Measurements from ENCODE around the gene EPHB3. TPM values are rescaled to one million over a fixed set of nuclear protein-coding genes. Genes with fewer than 3 reads are reported as not detected.
"Not testable (repeated sequence)": the region's sequence is repeated elsewhere in the genome, so short reads cannot be mapped to it uniquely, and the experiment has no call there.

EPHB3 gene
- total and polyA plus RNA-seq, 2 donors (not counting 3 experiments of a cell fraction or from before 2014, with no cell fraction given): 0.01 TPM; not detected in 1

DNA sequence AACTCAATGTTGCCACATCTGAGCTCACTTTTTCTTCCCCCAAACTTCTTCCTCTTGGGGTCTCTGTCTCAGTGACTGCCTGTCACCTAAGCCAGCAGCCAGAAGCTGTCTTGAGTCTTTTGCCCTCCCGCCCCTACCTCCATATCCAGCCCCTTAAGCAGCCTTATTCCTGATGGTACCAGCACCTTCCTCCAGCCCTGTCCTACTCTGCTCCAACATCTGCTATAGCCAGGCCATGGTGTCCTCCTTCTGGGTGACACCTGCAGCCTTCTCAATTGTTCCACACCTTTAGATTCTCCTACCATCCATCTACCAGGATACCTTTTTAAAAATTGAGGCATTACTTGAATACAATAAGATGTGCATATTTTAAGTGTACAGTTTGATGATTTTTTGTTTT is 53.8 kb downstream of the EPHB3 start:
- H3K9me1 ChIP-seq (replicated peaks; ENCODE audit: control insufficient read depth, extremely low read depth, insufficient read depth, low read length): no peaks in the 10 kb centered on the region
- intact Hi-C loops (cut with micrococcal nuclease): no loop called here
- ChIA-PET CTCF (no interaction called here), POLR2A (no interaction called here)
- peaks cover 15% of the 10 kb centered on the region for H3K4me1 ChIP-seq (ENCODE audit: control insufficient read depth, extremely low read depth, insufficient read depth, low read length)
- no peak for DNase-seq (ENCODE audit: low read depth, low spot score)
- no peak overlapping the region for H3K4me3 ChIP-seq (replicated peaks in 1 of 3; ENCODE audit: insufficient read depth in 1 of 3, low read depth in 1 of 3, low read length in 3 of 3)
- no peak overlapping the region for H3K4me2 ChIP-seq (ENCODE audit: insufficient read depth, low read length)
- H3K9me3 ChIP-seq (replicated peaks; ENCODE audit: control insufficient read depth, insufficient read depth, low read length): no peaks in the 10 kb centered on the region
- no peak for TF ChIP-seq EZH2 (IDR thresholded peaks at IDR 0.05; ENCODE audit: borderline replicate concordance, low read depth, low read length, severe bottlenecking)
- no peak for TF ChIP-seq POLR2A (IDR thresholded peaks at IDR 0.05; ENCODE audit: low read depth, low read length)
- H4K20me1 ChIP-seq (replicated peaks; ENCODE audit: control insufficient read depth, extremely low read depth, insufficient read depth, low read length): no peaks in the 10 kb centered on the region
- no peak overlapping the region for H3K27ac ChIP-seq (ENCODE audit: insufficient read depth, low read depth, low read length)
- H2AFZ ChIP-seq (ENCODE audit: low read depth, low read length): no peak overlapping the region
- no peaks in the 10 kb centered on the region for H3K36me3 ChIP-seq (ENCODE audit: control insufficient read depth in 2 of 2, extremely low read depth in 1 of 2, insufficient read depth in 2 of 2, low read length in 2 of 2)
- H3K9ac ChIP-seq (replicated peaks; ENCODE audit: extremely low read depth, insufficient read depth, low read length): no peak overlapping the region
- FAIRE-seq: no peak
- dilution Hi-C loops (cut with MboI; ENCODE audit: extremely low pct_ligation_motif_present, low sequenced_read_pairs): no loop called here
- H3K27me3 ChIP-seq (ENCODE audit: control insufficient read depth in 2 of 2, insufficient read depth in 2 of 2, low read length in 2 of 2): peaks cover 0 to 3% of the 10 kb centered on the region in 2 experiments
- BruUV-seq (replicated peaks): no TSS peak
- H3K79me2 ChIP-seq (ENCODE audit: control insufficient read depth, insufficient read depth, low read length): no peaks in the 10 kb centered on the region

- H3K4me1 ChIP-seq (ENCODE audit: control insufficient read depth, extremely low read depth, insufficient read depth, low read length): peaks cover 21% of the 10 kb centered on the region
Observed at GRCh38 chr3:184616436-184616835, 54.9 kb downstream of the EPHB3 start.

GRCh38 chr3:184617306-184617705 is 55.7 kb downstream of the EPHB3 start:
- H3K79me2 ChIP-seq (ENCODE audit: control insufficient read depth, insufficient read depth, low read length); H3K9me3 ChIP-seq (replicated peaks; ENCODE audit: control insufficient read depth, insufficient read depth, low read length); dilution Hi-C loops (cut with MboI; ENCODE audit: extremely low pct_ligation_motif_present, low sequenced_read_pairs); POLR2A ChIA-PET; H3K9ac ChIP-seq (replicated peaks; ENCODE audit: extremely low read depth, insufficient read depth, low read length); CTCF ChIA-PET; H3K27ac ChIP-seq (ENCODE audit: insufficient read depth, low read depth, low read length); H3K36me3 ChIP-seq (ENCODE audit: control insufficient read depth in 2 of 2, extremely low read depth in 1 of 2, insufficient read depth in 2 of 2, low read length in 2 of 2); H3K27me3 ChIP-seq (ENCODE audit: control insufficient read depth in 2 of 2, insufficient read depth in 2 of 2, low read length in 2 of 2); intact Hi-C loops (cut with micrococcal nuclease); FAIRE-seq; H3K4me2 ChIP-seq (ENCODE audit: insufficient read depth, low read length); DNase-seq (ENCODE audit: low read depth, low spot score); H2AFZ ChIP-seq (ENCODE audit: low read depth, low read length); H3K9me1 ChIP-seq (replicated peaks; ENCODE audit: control insufficient read depth, extremely low read depth, insufficient read depth, low read length); H3K4me3 ChIP-seq (replicated peaks in 1 of 3; ENCODE audit: insufficient read depth in 1 of 3, low read depth in 1 of 3, low read length in 3 of 3); H4K20me1 ChIP-seq (replicated peaks; ENCODE audit: control insufficient read depth, extremely low read depth, insufficient read depth, low read length); BruUV-seq (replicated peaks): not testable (repeated sequence)
- H3K4me1 ChIP-seq (ENCODE audit: control insufficient read depth, extremely low read depth, insufficient read depth, low read length): peaks cover 21% of the 10 kb centered on the region

More at GRCh38 chr3:184616436-184616835, 54.9 kb downstream of the EPHB3 start:
- H3K79me2 ChIP-seq (ENCODE audit: control insufficient read depth, insufficient read depth, low read length): no peaks in the 10 kb centered on the region
- CTCF ChIA-PET: no interaction called here
- intact Hi-C loops (cut with micrococcal nuclease) (no loop called here), dilution Hi-C loops (cut with MboI; ENCODE audit: extremely low pct_ligation_motif_present, low sequenced_read_pairs) (no loop called here)
- DNase-seq (ENCODE audit: low read depth, low spot score) (no peak), FAIRE-seq (no peak)
- no peaks in the 10 kb centered on the region for H3K36me3 ChIP-seq (ENCODE audit: control insufficient read depth in 2 of 2, extremely low read depth in 1 of 2, insufficient read depth in 2 of 2, low read length in 2 of 2)
- no TSS peak for BruUV-seq (replicated peaks)
- H3K4me2 ChIP-seq (ENCODE audit: insufficient read depth, low read length): no peak overlapping the region
- H3K27ac ChIP-seq (ENCODE audit: insufficient read depth, low read depth, low read length): no peak overlapping the region
- H3K9ac ChIP-seq (replicated peaks; ENCODE audit: extremely low read depth, insufficient read depth, low read length): no peak overlapping the region
- POLR2A ChIA-PET: no interaction called here
- no peaks in the 10 kb centered on the region for H4K20me1 ChIP-seq (replicated peaks; ENCODE audit: control insufficient read depth, extremely low read depth, insufficient read depth, low read length)
- no peak overlapping the region for H3K4me3 ChIP-seq (replicated peaks in 1 of 3; ENCODE audit: insufficient read depth in 1 of 3, low read depth in 1 of 3, low read length in 3 of 3)
- TF ChIP-seq, protein P1, sequence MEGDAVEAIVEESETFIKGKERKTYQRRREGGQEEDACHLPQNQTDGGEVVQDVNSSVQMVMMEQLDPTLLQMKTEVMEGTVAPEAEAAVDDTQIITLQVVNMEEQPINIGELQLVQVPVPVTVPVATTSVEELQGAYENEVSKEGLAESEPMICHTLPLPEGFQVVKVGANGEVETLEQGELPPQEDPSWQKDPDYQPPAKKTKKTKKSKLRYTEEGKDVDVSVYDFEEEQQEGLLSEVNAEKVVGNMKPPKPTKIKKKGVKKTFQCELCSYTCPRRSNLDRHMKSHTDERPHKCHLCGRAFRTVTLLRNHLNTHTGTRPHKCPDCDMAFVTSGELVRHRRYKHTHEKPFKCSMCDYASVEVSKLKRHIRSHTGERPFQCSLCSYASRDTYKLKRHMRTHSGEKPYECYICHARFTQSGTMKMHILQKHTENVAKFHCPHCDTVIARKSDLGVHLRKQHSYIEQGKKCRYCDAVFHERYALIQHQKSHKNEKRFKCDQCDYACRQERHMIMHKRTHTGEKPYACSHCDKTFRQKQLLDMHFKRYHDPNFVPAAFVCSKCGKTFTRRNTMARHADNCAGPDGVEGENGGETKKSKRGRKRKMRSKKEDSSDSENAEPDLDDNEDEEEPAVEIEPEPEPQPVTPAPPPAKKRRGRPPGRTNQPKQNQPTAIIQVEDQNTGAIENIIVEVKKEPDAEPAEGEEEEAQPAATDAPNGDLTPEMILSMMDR (IDR thresholded peaks at IDR 0.05; ENCODE audit: extremely low read depth in 1 of 2, insufficient read depth in 1 of 2, low read depth in 1 of 2, low read length in 2 of 2): no peak
- TF ChIP-seq GATA2 (IDR thresholded peaks at IDR 0.05; ENCODE audit: insufficient read depth, insufficient read length, low read depth, low read length) (no peak), MAX (IDR thresholded peaks at IDR 0.05; ENCODE audit: insufficient read depth, insufficient read length) (no peak), POLR2AphosphoS5 (IDR thresholded peaks at IDR 0.05; ENCODE audit: insufficient read depth, low read depth, low read length) (no peak), POLR2A (IDR thresholded peaks at IDR 0.05; ENCODE audit: low read depth, low read length) (no peak), MYC (IDR thresholded peaks at IDR 0.05; ENCODE audit: low read depth, low read length) (no peak), EZH2 (IDR thresholded peaks at IDR 0.05; ENCODE audit: borderline replicate concordance, low read depth, low read length, severe bottlenecking) (no peak), FOS (IDR thresholded peaks at IDR 0.05; ENCODE audit: borderline replicate concordance, insufficient read depth, low read length) (no peak), JUN (IDR thresholded peaks at IDR 0.05; ENCODE audit: borderline replicate concordance, insufficient read depth, insufficient read length, low read depth) (no peak)
- no peaks in the 10 kb centered on the region for H3K9me3 ChIP-seq (replicated peaks; ENCODE audit: control insufficient read depth, insufficient read depth, low read length)
- H3K27me3 ChIP-seq (ENCODE audit: control insufficient read depth in 2 of 2, insufficient read depth in 2 of 2, low read length in 2 of 2): peaks cover 0 to 3% of the 10 kb centered on the region in 2 experiments
- no peaks in the 10 kb centered on the region for H3K9me1 ChIP-seq (replicated peaks; ENCODE audit: control insufficient read depth, extremely low read depth, insufficient read depth, low read length)
- no peak overlapping the region for H2AFZ ChIP-seq (ENCODE audit: low read depth, low read length)

All from endothelial cell of umbilical vein (primary cell).